Fibroblast of lung (primary cell): ENCODE results near the gene ARRDC4. TPM values are rescaled to one million over a fixed set of nuclear protein-coding genes. Genes with fewer than 3 reads are reported as not detected.
"Not testable (repeated sequence)": the region's sequence is repeated elsewhere in the genome, so short reads cannot be mapped to it uniquely, and the experiment has no call there.

Source experiments
- DNase-seq, 2 donors: peaks; one replicate each; pipeline versions ENCODE4 v3.0.0 to v3.0.0-alpha.2; 2010; ENCODE audit warnings: low read depth in 2 of 2
- H2AFZ ChIP-seq: 2 replicates; pipeline ENCODE4 v1.5.1; 2012; ENCODE audit warnings: low read length, control low read depth, inconsistent platforms
- H3K27ac ChIP-seq: 2 replicates; pipeline ENCODE4 v1.5.1; 2011; ENCODE audit warnings: low read length, control low read depth; ENCODE audit not compliant: insufficient read depth
- H3K27me3 ChIP-seq: 2 replicates; pipeline ENCODE4 v1.5.1; 2011; ENCODE audit warnings: mild to moderate bottlenecking, low read length; ENCODE audit not compliant: control insufficient read depth, insufficient read depth
- H3K36me3 ChIP-seq: 2 replicates; pipeline ENCODE4 v1.5.1; 2011; ENCODE audit warnings: low read length; ENCODE audit not compliant: control insufficient read depth, insufficient read depth
- H3K4me1 ChIP-seq: 2 replicates; pipeline ENCODE4 v1.5.1; 2011; ENCODE audit warnings: low read length; ENCODE audit not compliant: control insufficient read depth, insufficient read depth; ENCODE audit errors: extremely low read depth
- H3K4me2 ChIP-seq: 2 replicates; pipeline ENCODE4 v1.5.1; 2011; ENCODE audit warnings: low read length, control low read depth; ENCODE audit not compliant: insufficient read depth; ENCODE audit errors: extremely low read depth
- H3K4me3 ChIP-seq, 4 experiments: fragments of 200-600 bp in 1 of 4; sonication (generic) in 1 of 4; replicated peaks in 1 of 4; 2 replicates each; pipeline ENCODE4 v1.5.1; 2011 to 2016; ENCODE audit warnings: low read length in 4 of 4, low read depth in 3 of 4, mild to moderate bottlenecking in 3 of 4, control low read depth in 2 of 4, inconsistent platforms in 1 of 4, mixed read lengths in 1 of 4; ENCODE audit not compliant: insufficient read depth in 1 of 4; ENCODE audit errors: control extremely low read depth in 1 of 4
- H3K79me2 ChIP-seq: 2 replicates; pipeline ENCODE4 v1.5.1; 2012; ENCODE audit warnings: mild to moderate bottlenecking, low read length, inconsistent platforms; ENCODE audit not compliant: control insufficient read depth, insufficient read depth
- H3K9ac ChIP-seq: 2 replicates; pipeline ENCODE4 v1.5.1; 2011; ENCODE audit warnings: mild to moderate bottlenecking, low read length, control low read depth; ENCODE audit not compliant: insufficient read depth
- H3K9me3 ChIP-seq: 2 replicates; pipeline ENCODE4 v1.5.1; 2012; ENCODE audit warnings: low read depth, low read length; ENCODE audit not compliant: control insufficient read depth, insufficient read depth
- H4K20me1 ChIP-seq: 2 replicates; pipeline ENCODE4 v1.5.1; 2011; ENCODE audit warnings: low read length; ENCODE audit not compliant: control insufficient read depth, insufficient read depth; ENCODE audit errors: extremely low read depth
- CTCF ChIP-seq, 2 donors: IDR thresholded peaks in 1 of 2; conservative IDR thresholded peaks in 1 of 2; 1 replicate in 1 of 2; 2 replicates in 1 of 2; pipeline ENCODE4 v1.5.1; 2011 to 2012; ENCODE audit warnings: low read length in 2 of 2, control low read depth in 1 of 2, inconsistent platforms in 1 of 2, low read depth in 1 of 2, mild to moderate bottlenecking in 1 of 2
- EZH2 ChIP-seq: IDR thresholded peaks from 2 replicates; pipeline ENCODE4 v1.5.1; 2012; ENCODE audit warnings: low read length, control low read depth, mild to moderate bottlenecking; ENCODE audit errors: missing control alignments
- polyA plus RNA-seq, 2 donors: library from polyadenylated mRNA; depleted of rRNA in 1 of 2; stranded (reverse) in 1 of 2; unstranded in 1 of 2; fragments of >200 nt; gene quantifications; 2 replicates each; pipeline ENCODE4 v1.2.1, GENCODE V29; 2011 to 2012; ENCODE audit warnings: missing spikeins in 1 of 2
- total RNA-seq: library from RNA; depleted of rRNA; stranded (reverse); fragments of >200 nt; gene quantifications from 2 replicates; pipeline ENCODE4 v1.2.1, GENCODE V29; 2014

The ARRDC4 gene
- total and polyA plus RNA-seq, 2 donors (not counting 1 experiment from before 2014, with no cell fraction given): 27.3 to 39.8 TPM

- Histone ChIP-seq H3K27me3 (no peaks in the 10 kb centered on the region), H3K4me2 (no peak overlapping the region), H3K27ac (no peak overlapping the region), H3K79me2 (no peaks in the 10 kb centered on the region), H3K36me3 (no peaks in the 10 kb centered on the region), H3K4me1 (peaks cover 2% of the 10 kb centered on the region), H3K9ac (no peak overlapping the region), H2AFZ (no peak overlapping the region), H3K4me3 (no peak overlapping the region), H3K9me3 (no peaks in the 10 kb centered on the region), H4K20me1 (no peaks in the 10 kb centered on the region)
- DNase-seq: no peak
- TF ChIP-seq EZH2 (no peak), CTCF (conservative IDR thresholded peaks at IDR 0.05 in 1 of 2, IDR thresholded peaks at IDR 0.05 in 1 of 2; ENCODE audit: low read depth in 1 of 2, low read length in 2 of 2) (no peak)
Observed at GRCh38 chr15:97981058-97981457, 20.6 kb downstream of the ARRDC4 start.

GRCh38 chr15:97981758-97982157, 21.3 kb downstream of the ARRDC4 start:
- H3K27ac ChIP-seq: no peak overlapping the region
- H4K20me1 ChIP-seq: no peaks in the 10 kb centered on the region
- no peak overlapping the region for H3K4me2 ChIP-seq
- H3K27me3 ChIP-seq: no peaks in the 10 kb centered on the region
- TF ChIP-seq EZH2 (no peak), CTCF (conservative IDR thresholded peaks at IDR 0.05 in 1 of 2, IDR thresholded peaks at IDR 0.05 in 1 of 2; ENCODE audit: low read depth in 1 of 2, low read length in 2 of 2) (no peak)
- no peaks in the 10 kb centered on the region for H3K9me3 ChIP-seq
- H2AFZ ChIP-seq: no peak overlapping the region
- H3K36me3 ChIP-seq: no peaks in the 10 kb centered on the region
- no peak overlapping the region for H3K9ac ChIP-seq
- H3K4me1 ChIP-seq: peaks cover 2% of the 10 kb centered on the region
- DNase-seq: no peak
- H3K79me2 ChIP-seq: no peaks in the 10 kb centered on the region
- H3K4me3 ChIP-seq: no peak overlapping the region

- Histone ChIP-seq H3K4me1 (peaks cover 2% of the 10 kb centered on the region), H3K27me3 (no peaks in the 10 kb centered on the region), H3K9ac (no peak overlapping the region), H3K36me3 (no peaks in the 10 kb centered on the region), H3K79me2 (no peaks in the 10 kb centered on the region), H3K4me3 (no peak overlapping the region), H2AFZ (no peak overlapping the region), H3K4me2 (no peak overlapping the region), H4K20me1 (no peaks in the 10 kb centered on the region), H3K9me3 (no peaks in the 10 kb centered on the region), H3K27ac (no peak overlapping the region)
- DNase-seq: no peak
- no peak for TF ChIP-seq EZH2
- no peak for TF ChIP-seq CTCF (conservative IDR thresholded peaks at IDR 0.05 in 1 of 2, IDR thresholded peaks at IDR 0.05 in 1 of 2; ENCODE audit: low read depth in 1 of 2, low read length in 2 of 2)
Observed at GRCh38 chr15:97984157-97984556, 23.7 kb downstream of the ARRDC4 start.

GRCh38 chr15:97985979-97986378, 25.5 kb downstream of the ARRDC4 start:
- not testable (repeated sequence) for H3K4me2 ChIP-seq, H2AFZ ChIP-seq, H4K20me1 ChIP-seq, H3K4me1 ChIP-seq, H3K27ac ChIP-seq, H3K4me3 ChIP-seq, H3K79me2 ChIP-seq, H3K36me3 ChIP-seq, DNase-seq, H3K9me3 ChIP-seq, H3K27me3 ChIP-seq, H3K9ac ChIP-seq
